ENCODE results near the gene USP34.

The USP34 gene

DNA sequence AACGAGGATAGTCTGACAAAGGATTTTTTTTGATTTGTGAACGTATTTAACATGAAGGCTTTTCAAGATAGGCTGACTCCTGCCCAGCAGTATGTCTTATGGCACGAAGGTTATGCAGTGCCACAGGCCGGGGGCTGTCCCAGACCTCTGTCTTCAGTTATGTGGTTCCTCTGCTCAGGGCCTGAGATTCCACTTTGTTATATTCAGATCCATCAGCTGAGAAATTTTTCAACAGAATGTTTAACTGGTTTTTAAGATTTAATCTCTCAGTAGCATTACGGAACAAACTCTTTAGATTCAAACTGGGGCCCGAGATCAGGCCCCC is 288.9 kb downstream of the USP34 start (continued):
- TF ChIP-seq, protein P1, sequence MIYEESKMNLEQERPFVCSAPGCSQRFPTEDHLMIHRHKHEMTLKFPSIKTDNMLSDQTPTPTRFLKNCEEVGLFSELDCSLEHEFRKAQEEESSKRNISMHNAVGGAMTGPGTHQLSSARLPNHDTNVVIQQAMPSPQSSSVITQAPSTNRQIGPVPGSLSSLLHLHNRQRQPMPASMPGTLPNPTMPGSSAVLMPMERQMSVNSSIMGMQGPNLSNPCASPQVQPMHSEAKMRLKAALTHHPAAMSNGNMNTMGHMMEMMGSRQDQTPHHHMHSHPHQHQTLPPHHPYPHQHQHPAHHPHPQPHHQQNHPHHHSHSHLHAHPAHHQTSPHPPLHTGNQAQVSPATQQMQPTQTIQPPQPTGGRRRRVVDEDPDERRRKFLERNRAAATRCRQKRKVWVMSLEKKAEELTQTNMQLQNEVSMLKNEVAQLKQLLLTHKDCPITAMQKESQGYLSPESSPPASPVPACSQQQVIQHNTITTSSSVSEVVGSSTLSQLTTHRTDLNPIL (CRISPR knock-in tag; IDR thresholded peaks at IDR 0.05; ENCODE audit: low read depth), result no peak

DNA sequence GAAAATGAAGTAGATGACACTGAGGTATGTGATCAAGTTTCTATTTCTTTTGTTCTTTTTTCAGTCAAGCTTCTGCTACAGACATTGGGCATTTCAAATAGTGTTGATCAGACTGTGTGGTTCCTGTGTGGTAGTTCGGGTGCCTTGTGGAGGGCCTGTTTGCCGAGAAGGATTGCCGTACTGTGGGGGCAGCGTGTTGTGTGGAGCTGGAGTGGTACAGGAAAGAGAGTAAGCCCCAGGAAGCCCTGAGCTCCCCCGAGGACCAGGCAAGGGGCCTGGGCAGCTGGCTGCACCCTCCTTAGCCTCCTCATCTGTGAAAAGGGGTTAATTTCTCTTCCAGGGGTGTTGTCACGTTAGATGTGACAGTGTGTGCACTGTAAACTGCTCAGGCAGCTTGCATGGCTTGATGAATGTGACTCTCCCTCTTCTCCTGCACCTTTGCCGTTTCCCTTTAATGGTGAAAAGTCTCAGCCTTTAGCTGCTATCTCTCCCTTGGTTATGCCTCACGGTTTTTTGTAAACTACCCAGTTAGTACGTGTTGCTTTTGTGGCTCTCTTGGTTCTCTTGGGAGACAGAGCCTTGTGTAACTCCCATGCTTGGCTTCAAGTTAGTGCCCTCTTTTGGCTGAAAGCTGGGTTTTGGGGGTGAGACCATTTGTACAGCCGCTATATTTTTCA is 289.4 kb downstream of the USP34 start:
- TF ChIP-seq ZC3H10 (CRISPR knock-in tag; IDR thresholded peaks at IDR 0.05) (no peak), RARB (CRISPR knock-in tag; IDR thresholded peaks at IDR 0.05) (no peak), ZNF565 (CRISPR knock-in tag; conservative IDR thresholded peaks at IDR 0.05; ENCODE audit: low read depth) (no peak), SNAI2 (CRISPR knock-in tag; IDR thresholded peaks at IDR 0.05) (no peak), TCF4 (CRISPR knock-in tag; IDR thresholded peaks at IDR 0.05; ENCODE audit: borderline replicate concordance) (no peak)
- TF ChIP-seq, protein P2, sequence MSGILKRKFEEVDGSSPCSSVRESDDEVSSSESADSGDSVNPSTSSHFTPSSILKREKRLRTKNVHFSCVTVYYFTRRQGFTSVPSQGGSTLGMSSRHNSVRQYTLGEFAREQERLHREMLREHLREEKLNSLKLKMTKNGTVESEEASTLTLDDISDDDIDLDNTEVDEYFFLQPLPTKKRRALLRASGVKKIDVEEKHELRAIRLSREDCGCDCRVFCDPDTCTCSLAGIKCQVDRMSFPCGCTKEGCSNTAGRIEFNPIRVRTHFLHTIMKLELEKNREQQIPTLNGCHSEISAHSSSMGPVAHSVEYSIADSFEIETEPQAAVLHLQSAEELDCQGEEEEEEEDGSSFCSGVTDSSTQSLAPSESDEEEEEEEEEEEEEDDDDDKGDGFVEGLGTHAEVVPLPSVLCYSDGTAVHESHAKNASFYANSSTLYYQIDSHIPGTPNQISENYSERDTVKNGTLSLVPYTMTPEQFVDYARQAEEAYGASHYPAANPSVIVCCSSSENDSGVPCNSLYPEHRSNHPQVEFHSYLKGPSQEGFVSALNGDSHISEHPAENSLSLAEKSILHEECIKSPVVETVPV (CRISPR knock-in tag; IDR thresholded peaks at IDR 0.05), result no peak
- no peak for ATAC-seq

DNA sequence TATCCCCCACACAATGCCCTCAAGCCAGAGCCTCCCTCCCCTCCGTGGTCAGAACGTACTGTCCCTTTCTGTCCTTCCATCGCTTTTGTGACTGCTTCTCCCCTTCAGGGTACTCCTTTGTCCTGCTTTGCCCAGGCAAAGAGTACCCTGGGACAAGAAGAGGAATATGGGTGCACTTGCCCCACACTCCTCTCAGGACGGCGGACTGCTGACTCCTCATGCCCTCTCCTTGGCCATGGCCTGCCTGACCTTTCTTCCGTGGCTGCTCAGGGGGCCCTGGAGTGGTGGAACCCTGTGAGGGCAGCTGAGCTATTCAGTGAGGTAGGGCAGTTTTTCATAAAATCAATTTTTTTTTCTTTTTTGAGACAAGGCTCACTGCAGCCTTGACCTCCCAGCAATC is 290.2 kb downstream of the USP34 start:
- no peak for ATAC-seq
- TF ChIP-seq, protein P1 (CRISPR knock-in tag; IDR thresholded peaks at IDR 0.05; ENCODE audit: low read depth), result no peak
- TF ChIP-seq ZFP3 (CRISPR knock-in tag; IDR thresholded peaks at IDR 0.05) (no peak), SNAI2 (CRISPR knock-in tag; IDR thresholded peaks at IDR 0.05) (no peak), ZNF70 (CRISPR knock-in tag; IDR thresholded peaks at IDR 0.05) (no peak), ISL1 (CRISPR knock-in tag; IDR thresholded peaks at IDR 0.05) (no peak), BACH2 (CRISPR knock-in tag; IDR thresholded peaks at IDR 0.05; ENCODE audit: borderline replicate concordance) (no peak), ARNTL (CRISPR knock-in tag; IDR thresholded peaks at IDR 0.05; ENCODE audit: borderline replicate concordance, low read depth) (no peak), ZNF565 (CRISPR knock-in tag; conservative IDR thresholded peaks at IDR 0.05; ENCODE audit: low read depth) (no peak), TOX (CRISPR knock-in tag; IDR thresholded peaks at IDR 0.05; ENCODE audit: borderline replicate concordance) (no peak), CSDC2 (CRISPR knock-in tag; IDR thresholded peaks at IDR 0.05) (no peak)
- TF ChIP-seq, protein P3, sequence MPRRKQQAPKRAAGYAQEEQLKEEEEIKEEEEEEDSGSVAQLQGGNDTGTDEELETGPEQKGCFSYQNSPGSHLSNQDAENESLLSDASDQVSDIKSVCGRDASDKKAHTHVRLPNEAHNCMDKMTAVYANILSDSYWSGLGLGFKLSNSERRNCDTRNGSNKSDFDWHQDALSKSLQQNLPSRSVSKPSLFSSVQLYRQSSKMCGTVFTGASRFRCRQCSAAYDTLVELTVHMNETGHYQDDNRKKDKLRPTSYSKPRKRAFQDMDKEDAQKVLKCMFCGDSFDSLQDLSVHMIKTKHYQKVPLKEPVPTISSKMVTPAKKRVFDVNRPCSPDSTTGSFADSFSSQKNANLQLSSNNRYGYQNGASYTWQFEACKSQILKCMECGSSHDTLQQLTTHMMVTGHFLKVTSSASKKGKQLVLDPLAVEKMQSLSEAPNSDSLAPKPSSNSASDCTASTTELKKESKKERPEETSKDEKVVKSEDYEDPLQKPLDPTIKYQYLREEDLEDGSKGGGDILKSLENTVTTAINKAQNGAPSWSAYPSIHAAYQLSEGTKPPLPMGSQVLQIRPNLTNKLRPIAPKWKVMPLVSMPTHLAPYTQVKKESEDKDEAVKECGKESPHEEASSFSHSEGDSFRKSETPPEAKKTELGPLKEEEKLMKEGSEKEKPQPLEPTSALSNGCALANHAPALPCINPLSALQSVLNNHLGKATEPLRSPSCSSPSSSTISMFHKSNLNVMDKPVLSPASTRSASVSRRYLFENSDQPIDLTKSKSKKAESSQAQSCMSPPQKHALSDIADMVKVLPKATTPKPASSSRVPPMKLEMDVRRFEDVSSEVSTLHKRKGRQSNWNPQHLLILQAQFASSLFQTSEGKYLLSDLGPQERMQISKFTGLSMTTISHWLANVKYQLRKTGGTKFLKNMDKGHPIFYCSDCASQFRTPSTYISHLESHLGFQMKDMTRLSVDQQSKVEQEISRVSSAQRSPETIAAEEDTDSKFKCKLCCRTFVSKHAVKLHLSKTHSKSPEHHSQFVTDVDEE (CRISPR knock-in tag; IDR thresholded peaks at IDR 0.05), result no peak

DNA sequence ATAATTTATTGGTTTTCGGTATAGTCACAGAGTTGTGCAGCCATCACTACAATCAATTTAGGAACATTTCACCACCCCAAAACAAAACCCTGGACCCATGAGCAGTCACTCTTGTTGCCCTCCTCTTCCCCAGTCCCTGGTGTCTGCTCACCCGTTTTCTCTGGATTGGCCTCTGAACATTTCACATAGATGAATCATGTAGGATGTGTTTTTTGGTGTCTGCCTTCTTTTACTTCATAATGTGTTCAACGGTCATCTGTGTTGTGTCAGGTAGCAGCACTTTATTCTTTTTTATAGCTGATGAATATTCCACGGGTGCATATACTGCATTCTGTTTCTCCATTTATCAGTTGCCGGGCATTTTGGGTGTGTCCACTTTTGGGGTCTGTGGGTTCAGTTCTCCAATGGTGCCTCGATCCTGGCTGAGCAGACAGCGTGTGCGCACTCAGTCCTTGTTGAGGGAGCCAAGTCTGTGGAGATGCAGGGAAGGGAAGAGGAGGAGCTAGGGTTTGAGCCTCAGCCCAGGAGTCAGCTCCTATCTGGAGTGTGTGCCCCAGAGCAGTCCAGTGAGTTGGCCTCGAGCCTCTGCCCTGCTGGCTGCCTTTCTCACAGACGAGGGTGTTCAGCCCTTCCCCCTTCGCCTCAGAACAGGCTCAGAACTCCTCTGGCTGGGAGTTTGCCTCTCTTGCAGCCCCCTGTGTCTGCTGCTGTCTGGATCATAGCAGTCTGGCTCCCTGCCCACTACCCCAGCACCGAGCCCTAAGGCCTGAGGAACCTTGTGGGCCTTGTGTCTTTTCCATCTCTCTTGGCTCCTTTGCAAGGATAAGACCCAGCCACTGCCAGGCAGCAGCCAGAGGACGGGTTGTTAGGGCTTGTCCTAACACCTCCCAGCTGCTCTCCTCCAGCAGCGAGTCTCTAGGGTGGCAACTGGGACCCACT is 290.9 kb downstream of the USP34 start:
- TF ChIP-seq ZFP3 (CRISPR knock-in tag; IDR thresholded peaks at IDR 0.05) (0 out of 2 replicates have a peak, but pooled peaks have one; percentile 46), ISL1 (CRISPR knock-in tag; IDR thresholded peaks at IDR 0.05) (no peak), ZNF70 (CRISPR knock-in tag; IDR thresholded peaks at IDR 0.05) (no peak), GLIS3 (CRISPR knock-in tag; IDR thresholded peaks at IDR 0.05) (no peak)
- ATAC-seq, result peak; percentile 64
